ENCODE data around the gene ZNF638. TPM values are rescaled to one million over a fixed set of nuclear protein-coding genes. Genes with fewer than 3 reads are reported as not detected.

The ZNF638 gene
- total and polyA plus RNA-seq, 2 of the 8 experiments (the other 6 are each of a cell fraction or from before 2014, with no cell fraction given), result 45.3 to 143 TPM

DNA sequence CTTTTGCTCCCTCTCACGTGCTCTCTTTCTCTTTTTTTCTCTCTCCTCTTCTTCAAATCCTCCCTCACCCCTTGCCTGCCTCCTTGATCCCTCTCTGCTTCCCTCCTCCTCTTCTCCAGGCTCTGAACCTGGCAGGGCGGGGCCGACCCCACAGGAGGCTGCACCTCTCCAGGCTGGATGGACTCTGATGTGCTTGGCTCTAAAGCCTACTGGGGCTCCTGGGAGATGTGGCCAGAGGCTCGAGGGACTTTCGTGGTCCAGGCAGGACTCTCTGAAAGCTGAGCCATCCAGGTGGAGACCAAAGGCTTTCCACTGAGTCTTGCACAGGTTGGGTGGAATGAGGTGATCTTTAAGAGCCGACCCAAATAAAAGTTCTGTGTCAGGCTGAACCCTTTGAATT, 147.2 kb downstream of the ZNF638 start:
- Histone ChIP-seq H4K91ac (replicated peaks; ENCODE audit: insufficient read length, low read length) (no peak overlapping the region), H3K9ac (replicated peaks in 1 of 4; ENCODE audit: extremely low read depth in 1 of 4, low read depth in 3 of 4, low read length in 3 of 4) (no peak overlapping the region), H2BK5ac (ENCODE audit: low read depth, low read length) (no peak overlapping the region), H4K20me1 (replicated peaks in 1 of 2; ENCODE audit: control insufficient read depth in 1 of 2, insufficient read depth in 2 of 2, low read length in 2 of 2) (no peaks in the 10 kb centered on the region), H3K79me2 (ENCODE audit: control insufficient read depth in 1 of 2, insufficient read depth in 2 of 2, low read length in 2 of 2) (no peaks in the 10 kb centered on the region), H3K4ac (replicated peaks; ENCODE audit: insufficient read length, low read depth, low read length) (no peak overlapping the region), H3K4me3 (ENCODE audit: extremely low read depth in 1 of 4, insufficient read depth in 2 of 4, low read depth in 3 of 4, low read length in 4 of 4) (no peak overlapping the region), H3K27ac (ENCODE audit: low read depth, low read length) (no peak overlapping the region), H2BK12ac (ENCODE audit: low read depth, low read length) (no peak overlapping the region), H3K23ac (ENCODE audit: insufficient read length) (no peak overlapping the region), H3K9me3 (ENCODE audit: insufficient read depth in 2 of 2, low read depth in 1 of 2, low read length in 1 of 2) (no peaks in the 10 kb centered on the region), H2AFZ (ENCODE audit: low read length) (no peak overlapping the region), H4K8ac (ENCODE audit: extremely low read depth, insufficient read depth, low read length) (no peak overlapping the region), H3K23me2 (ENCODE audit: low read depth, low read length) (no peaks in the 10 kb centered on the region), H3K56ac (replicated peaks; ENCODE audit: insufficient read length, low read depth, low read length) (no peak overlapping the region), H2BK20ac (ENCODE audit: low read length) (no peak overlapping the region), H2AK5ac (ENCODE audit: low read depth, low read length) (no peak overlapping the region), H3K36me3 (ENCODE audit: control insufficient read depth in 2 of 4, insufficient read depth in 4 of 4, low read length in 3 of 4) (no peaks in the 10 kb centered on the region), H2BK15ac (ENCODE audit: low read length) (no peak overlapping the region), H3K14ac (ENCODE audit: insufficient read length) (no peak overlapping the region), H3K27me3 (replicated peaks in 1 of 4; ENCODE audit: control insufficient read depth in 3 of 4, extremely low read depth in 1 of 4, insufficient read depth in 3 of 4, low read length in 3 of 4) (no peaks in the 10 kb centered on the region; a peak in 1 of 7 replicates), H3K79me1 (ENCODE audit: low read depth, low read length) (no peaks in the 10 kb centered on the region), H3K4me2 (ENCODE audit: insufficient read depth in 1 of 2, low read depth in 2 of 2, low read length in 2 of 2) (no peak overlapping the region), H3K4me1 (replicated peaks in 1 of 4; ENCODE audit: control insufficient read depth in 3 of 4, insufficient read depth in 4 of 4, low read length in 3 of 4) (peaks cover 3 to 9% (median 5%) of the 10 kb centered on the region in 4 experiments; a peak in 5 of 7 replicates), H3K18ac (ENCODE audit: extremely low read depth, low read length) (no peak overlapping the region), H2BK120ac (replicated peaks; ENCODE audit: low read depth, low read length) (no peak overlapping the region), H4K5ac (ENCODE audit: insufficient read length, low read depth, low read length) (no peak overlapping the region)
- no peak for DNase-seq (ENCODE audit: low read depth in 1 of 2, low spot score in 2 of 2)
- WGBS, 2 experiments (ENCODE audit: extremely low coverage in 1 of 2, insufficient coverage in 1 of 2, insufficient read length in 1 of 2, insufficient replicate concordance in 2 of 2, low coverage in 1 of 2, low lambda C conversion rate in 2 of 2, missing lambda C conversion rate in 1 of 2), result 70% methylated on average over 6 of the region's 6 CpGs; no CpG with 5 or more reads in 1 of the 2 experiments
- no peak for FAIRE-seq
- ChIA-PET CTCF (ENCODE audit: partially characterized antibody) (interaction anchor here (0.7 to 7.5 kb wide), 3 partner anchors 16 to 23 kb away, joined by 3 to 66 read pairs (median 3); no protein-coding TSS in a partner anchor), POLR2A (ENCODE audit: partially characterized antibody) (no interaction called here)
- TF ChIP-seq TAF7 (optimal IDR thresholded peaks at IDR 0.05; ENCODE audit: borderline replicate concordance, low read depth, low read length), result no peak

Data from H1 (cell line).